Epithelial cell of proximal tubule (primary cell): ENCODE measurements around the gene GSK3B. TPM values are rescaled to one million over a fixed set of nuclear protein-coding genes. Genes with fewer than 3 reads are reported as not detected.

ENCODE experiments used
- DNase-seq: peaks from one replicate; pipeline ENCODE4 v3.0.0-alpha.2; 2011; ENCODE audit warnings: low read depth
- H3K4me3 ChIP-seq: 2 replicates; pipeline ENCODE4 v1.5.1; 2011; ENCODE audit warnings: low read depth, mild to moderate bottlenecking, low read length
- CTCF ChIP-seq: conservative IDR thresholded peaks from 2 replicates; pipeline ENCODE4 v1.5.1; 2012; ENCODE audit warnings: low read depth, mild to moderate bottlenecking, low read length
- total RNA-seq: library from RNA; depleted of rRNA; stranded (reverse); fragments of >200 nt; gene quantifications from 2 replicates; pipeline ENCODE4 v1.2.3, GENCODE V29; 2015

The GSK3B gene
- total RNA-seq, 1 donor from 2014 or later = 31.7 TPM

- no peak for TF ChIP-seq CTCF
- DNase-seq = no peak
- H3K4me3 ChIP-seq = no peak overlapping the region
Measured at GRCh38 chr3:120100711-120101110, 6.5 kb upstream of the GSK3B start.

GRCh38 chr3:120098710-120099109 lies 4.5 kb upstream of the GSK3B start:
- DNase-seq = no peak
- no peak overlapping the region for H3K4me3 ChIP-seq
- TF ChIP-seq CTCF = no peak

GRCh38 chr3:120095979-120096426 lies 1.8 kb upstream of the GSK3B start:
- no peak for DNase-seq
- TF ChIP-seq CTCF = no peak

GRCh38 chr3:120095226-120095978 lies 1.2 kb upstream of the GSK3B start:
- H3K4me3 ChIP-seq = peak overlapping the region; percentile 83
- peak; percentile 56 for DNase-seq
- no peak for TF ChIP-seq CTCF

More at GRCh38 chr3:120095979-120096426, 1.8 kb upstream of the GSK3B start:
- H3K4me3 ChIP-seq = peak overlapping the region; percentile 83

GRCh38 chr3:120094776-120095225 lies 554 bp upstream of the GSK3B start:
- H3K4me3 ChIP-seq = peak overlapping the region; percentile 83
- no peak for TF ChIP-seq CTCF

GRCh38 chr3:120093119-120093910 lies 932 bp downstream of the GSK3B start:
- TF ChIP-seq CTCF = no peak
- peak overlapping the region; percentile 83 for H3K4me3 ChIP-seq
- no peak for DNase-seq

More at GRCh38 chr3:120094776-120095225, 554 bp upstream of the GSK3B start:
- peak; percentile 99 for DNase-seq
